ENCODE measurements around the gene FBXO36.

FBXO36 gene

GRCh38 chr2:230060672-230061293 is 138.5 kb downstream of the FBXO36 start:
- Histone ChIP-seq H3K9me3 (replicated peaks; ENCODE audit: insufficient read depth, low read length) (no peaks in the 10 kb centered on the region), H3K36me3 (replicated peaks; ENCODE audit: insufficient read depth, low read length) (no peaks in the 10 kb centered on the region), H3K4me1 (ENCODE audit: low read length) (no peaks in the 10 kb centered on the region), H3K9me2 (replicated peaks; ENCODE audit: insufficient read depth, low read length) (no peaks in the 10 kb centered on the region), H3K79me2 (ENCODE audit: low read length) (peaks cover 32% of the 10 kb centered on the region), H3K27ac (ENCODE audit: low read length) (no peak overlapping the region), H3K4me3 (ENCODE audit: low read length) (no peak overlapping the region), H4K20me1 (ENCODE audit: insufficient read depth, low read length) (no peaks in the 10 kb centered on the region), H3K4me2 (ENCODE audit: low read depth, low read length) (no peak overlapping the region), H3K9ac (ENCODE audit: low read length) (no peak overlapping the region), H2AFZ (ENCODE audit: low read length) (no peak overlapping the region), H3K27me3 (replicated peaks; ENCODE audit: insufficient read depth, low read length) (no peaks in the 10 kb centered on the region), H3F3A (ENCODE audit: insufficient read depth, low read length) (no peaks in the 10 kb centered on the region)
- TF ChIP-seq EZH2phosphoT487 (IDR thresholded peaks at IDR 0.05; ENCODE audit: low read length): no peak
- TF ChIP-seq EZH2 (optimal IDR thresholded peaks at IDR 0.05; ENCODE audit: low read depth, low read length): no peak
- TF ChIP-seq, protein P1, sequence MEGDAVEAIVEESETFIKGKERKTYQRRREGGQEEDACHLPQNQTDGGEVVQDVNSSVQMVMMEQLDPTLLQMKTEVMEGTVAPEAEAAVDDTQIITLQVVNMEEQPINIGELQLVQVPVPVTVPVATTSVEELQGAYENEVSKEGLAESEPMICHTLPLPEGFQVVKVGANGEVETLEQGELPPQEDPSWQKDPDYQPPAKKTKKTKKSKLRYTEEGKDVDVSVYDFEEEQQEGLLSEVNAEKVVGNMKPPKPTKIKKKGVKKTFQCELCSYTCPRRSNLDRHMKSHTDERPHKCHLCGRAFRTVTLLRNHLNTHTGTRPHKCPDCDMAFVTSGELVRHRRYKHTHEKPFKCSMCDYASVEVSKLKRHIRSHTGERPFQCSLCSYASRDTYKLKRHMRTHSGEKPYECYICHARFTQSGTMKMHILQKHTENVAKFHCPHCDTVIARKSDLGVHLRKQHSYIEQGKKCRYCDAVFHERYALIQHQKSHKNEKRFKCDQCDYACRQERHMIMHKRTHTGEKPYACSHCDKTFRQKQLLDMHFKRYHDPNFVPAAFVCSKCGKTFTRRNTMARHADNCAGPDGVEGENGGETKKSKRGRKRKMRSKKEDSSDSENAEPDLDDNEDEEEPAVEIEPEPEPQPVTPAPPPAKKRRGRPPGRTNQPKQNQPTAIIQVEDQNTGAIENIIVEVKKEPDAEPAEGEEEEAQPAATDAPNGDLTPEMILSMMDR (IDR thresholded peaks at IDR 0.05; ENCODE audit: low read length): no peak
- DNase-seq: no peak

All from MM.1S (cell line).